Measurements from ENCODE around the gene RNU6-1.

The RNU6-1 gene

GRCh38 chr15:67859331-67859946 lies 19.6 kb upstream of the RNU6-1 start:
- no peak for DNase-seq (ENCODE audit: low read depth in 1 of 2, low spot score in 1 of 2)

- DNase-seq (ENCODE audit: low read depth in 1 of 2, low spot score in 1 of 2), result no peak
Observed at GRCh38 chr15:67857220-67857619, 17.4 kb upstream of the RNU6-1 start.

- no peak for DNase-seq (ENCODE audit: low read depth in 1 of 2, low spot score in 1 of 2)
Observed at GRCh38 chr15:67855842-67856241, 16.0 kb upstream of the RNU6-1 start.

GRCh38 chr15:67854358-67854757 lies 14.5 kb upstream of the RNU6-1 start:
- DNase-seq (ENCODE audit: low read depth in 1 of 2, low spot score in 1 of 2), result no peak

- no peak for DNase-seq (ENCODE audit: low read depth in 1 of 2, low spot score in 1 of 2)
Observed at GRCh38 chr15:67853454-67853853, 13.6 kb upstream of the RNU6-1 start.

GRCh38 chr15:67852418-67852817 lies 12.6 kb upstream of the RNU6-1 start:
- no peak for DNase-seq (ENCODE audit: low read depth in 1 of 2, low spot score in 1 of 2)

- no peak for DNase-seq (ENCODE audit: low read depth in 1 of 2, low spot score in 1 of 2)
Observed at GRCh38 chr15:67850994-67851571, 11.2 kb upstream of the RNU6-1 start.

- DNase-seq (ENCODE audit: low read depth in 1 of 2, low spot score in 1 of 2), result no peak
Observed at GRCh38 chr15:67850336-67850735, 10.5 kb upstream of the RNU6-1 start.

GRCh38 chr15:67849538-67849937 lies 9.7 kb upstream of the RNU6-1 start:
- DNase-seq (ENCODE audit: low read depth in 1 of 2, low spot score in 1 of 2), result no peak

GRCh38 chr15:67845974-67846373 lies 6.1 kb upstream of the RNU6-1 start:
- no peak for DNase-seq (ENCODE audit: low read depth in 1 of 2, low spot score in 1 of 2)

GRCh38 chr15:67843571-67844387 lies 3.9 kb upstream of the RNU6-1 start:
- DNase-seq (ENCODE audit: low read depth in 1 of 2, low spot score in 1 of 2), result no peak

- no peak for DNase-seq (ENCODE audit: low read depth in 1 of 2, low spot score in 1 of 2)
Observed at GRCh38 chr15:67843092-67843501, 3.3 kb upstream of the RNU6-1 start.

- DNase-seq (ENCODE audit: low read depth in 1 of 2, low spot score in 1 of 2), result no peak
Observed at GRCh38 chr15:67841513-67841762, 1.6 kb upstream of the RNU6-1 start.

GRCh38 chr15:67840749-67841512 lies 1.1 kb upstream of the RNU6-1 start:
- no peak for DNase-seq (ENCODE audit: low read depth in 1 of 2, low spot score in 1 of 2)

GRCh38 chr15:67839499-67839928 lies 331 bp downstream of the RNU6-1 start:
- no peak for DNase-seq (ENCODE audit: low read depth in 1 of 2, low spot score in 1 of 2)

- no peak for DNase-seq (ENCODE audit: low read depth in 1 of 2, low spot score in 1 of 2)
Observed at GRCh38 chr15:67838789-67839332, 984 bp downstream of the RNU6-1 start.

GRCh38 chr15:67836955-67837354 lies 2.9 kb downstream of the RNU6-1 start:
- DNase-seq (ENCODE audit: low read depth in 1 of 2, low spot score in 1 of 2), result no peak

- no peak for DNase-seq (ENCODE audit: low read depth in 1 of 2, low spot score in 1 of 2)
Observed at GRCh38 chr15:67836477-67836876, 3.4 kb downstream of the RNU6-1 start.

- DNase-seq (ENCODE audit: low read depth in 1 of 2, low spot score in 1 of 2), result no peak
Observed at GRCh38 chr15:67836134-67836455, 3.8 kb downstream of the RNU6-1 start.

- no peak for DNase-seq (ENCODE audit: low read depth in 1 of 2, low spot score in 1 of 2)
Observed at GRCh38 chr15:67835297-67836133, 4.3 kb downstream of the RNU6-1 start.
